Ascending aorta (tissue), 2 donors: Measurements from ENCODE around the gene ARID3B. TPM values are rescaled to one million over a fixed set of nuclear protein-coding genes. Genes with fewer than 3 reads are reported as not detected.

Source experiments
- DNase-seq, 2 donors: peaks; one replicate each; pipeline ENCODE4 v3.0.0-alpha.2; 2019; ENCODE audit warnings: low spot score in 2 of 2
- H3K27ac ChIP-seq, 2 donors: fragments of 200-600 bp; sonication (generic); one replicate each; pipeline ENCODE4 v1.5.1; 2016 to 2017; ENCODE audit warnings: mild to moderate bottlenecking in 1 of 2
- H3K27me3 ChIP-seq: fragments of 200-600 bp; sonication (generic); one replicate; pipeline ENCODE4 v1.5.1; 2017
- H3K36me3 ChIP-seq, 2 donors: fragments of 200-600 bp; sonication (generic); one replicate each; pipeline ENCODE4 v1.5.1; 2016
- H3K4me1 ChIP-seq, 2 donors: fragments of 200-600 bp; sonication (generic); one replicate each; pipeline ENCODE4 v1.5.1; 2016 to 2017; ENCODE audit warnings: mild to moderate bottlenecking in 1 of 2
- H3K4me3 ChIP-seq, 2 donors: fragments of 200-600 bp; sonication (generic); one replicate each; pipeline ENCODE4 v1.5.1; 2016 to 2017; ENCODE audit warnings: mild to moderate bottlenecking in 1 of 2
- H3K9me3 ChIP-seq, 2 donors: fragments of 200-600 bp; sonication (generic); one replicate each; pipeline ENCODE4 v1.5.1; 2016
- CTCF ChIP-seq, 3 experiments: fragments of 200-600 bp in 2 of 3; fragments of 450-650 bp in 1 of 3; sonication (generic) in 2 of 3; IDR thresholded peaks; one replicate each; pipeline ENCODE4 v1.5.1; 2016 to 2019; ENCODE audit warnings: antibody characterized with exemption in 3 of 3, mild to moderate bottlenecking in 1 of 3, moderate library complexity in 1 of 3
- intact Hi-C: fragments of 100-400 bp; cut with DNase I; formaldehyde crosslinking; loops from one replicate; pipeline ENCODE4 v1.15.1; 2023
- total RNA-seq: library from RNA; depleted of rRNA; stranded (reverse); fragments of >200 nt; gene quantifications from one replicate; pipeline ENCODE4 v1.1.0, GENCODE V29; 2016

ARID3B gene
- total RNA-seq, 1 donor from 2014 or later = 13.3 TPM

- H3K4me3 ChIP-seq = no peak overlapping the region
- intact Hi-C loops = no loop called here
- peaks cover 85 to 87% of the 10 kb centered on the region in 2 donors for H3K36me3 ChIP-seq
- no peak for DNase-seq
- no peak for TF ChIP-seq CTCF (IDR thresholded peaks at IDR 0.05)
- no peaks in the 10 kb centered on the region for H3K9me3 ChIP-seq
- H3K27ac ChIP-seq = no peak overlapping the region
- no peaks in the 10 kb centered on the region for H3K27me3 ChIP-seq
- H3K4me1 ChIP-seq = peaks cover 9% of the 10 kb centered on the region in 2 donors
Measured at GRCh38 chr15:74622758-74623157, 81.7 kb downstream of the ARID3B start.

- Histone ChIP-seq H3K4me1 (peaks cover 6 to 7% of the 10 kb centered on the region in 2 donors), H3K9me3 (no peaks in the 10 kb centered on the region), H3K27ac (no peak overlapping the region), H3K27me3 (no peaks in the 10 kb centered on the region), H3K36me3 (peaks cover 98 to 100% of the 10 kb centered on the region in 2 donors), H3K4me3 (no peak overlapping the region)
- TF ChIP-seq CTCF (IDR thresholded peaks at IDR 0.05) = no peak
- intact Hi-C loops = no loop called here
- DNase-seq = no peak
Measured at GRCh38 chr15:74624020-74624602, 83.1 kb downstream of the ARID3B start.

GRCh38 chr15:74625693-74626092 lies 84.7 kb downstream of the ARID3B start:
- no peak for TF ChIP-seq CTCF (IDR thresholded peaks at IDR 0.05)

GRCh38 chr15:74626336-74626735 lies 85.3 kb downstream of the ARID3B start:
- H3K4me1 ChIP-seq = no peaks in the 10 kb centered on the region
- peaks cover 98 to 100% of the 10 kb centered on the region in 2 donors for H3K36me3 ChIP-seq
- no peaks in the 10 kb centered on the region for H3K9me3 ChIP-seq
- no peak for DNase-seq
- intact Hi-C loops = no loop called here
- no peak for TF ChIP-seq CTCF (IDR thresholded peaks at IDR 0.05)
- no peak overlapping the region for H3K4me3 ChIP-seq
- no peak overlapping the region for H3K27ac ChIP-seq
- H3K27me3 ChIP-seq = no peaks in the 10 kb centered on the region

More at GRCh38 chr15:74625693-74626092, 84.7 kb downstream of the ARID3B start:
- Histone ChIP-seq H3K36me3 (peaks cover 98 to 100% of the 10 kb centered on the region in 2 donors), H3K9me3 (no peaks in the 10 kb centered on the region), H3K4me1 (peaks cover 4 to 5% of the 10 kb centered on the region in 2 donors), H3K27ac (no peak overlapping the region), H3K4me3 (no peak overlapping the region), H3K27me3 (no peaks in the 10 kb centered on the region)
- intact Hi-C loops = no loop called here
- DNase-seq = no peak

- TF ChIP-seq CTCF (IDR thresholded peaks at IDR 0.05) = no peak
- H3K27me3 ChIP-seq = no peaks in the 10 kb centered on the region
- H3K36me3 ChIP-seq = peaks cover 96 to 98% of the 10 kb centered on the region in 2 donors
- no peak overlapping the region for H3K27ac ChIP-seq
- intact Hi-C loops = no loop called here
- no peaks in the 10 kb centered on the region for H3K4me1 ChIP-seq
- H3K9me3 ChIP-seq = no peaks in the 10 kb centered on the region
- DNase-seq = no peak
- no peak overlapping the region for H3K4me3 ChIP-seq
Measured at GRCh38 chr15:74626752-74627692, 86.0 kb downstream of the ARID3B start.
